ENCODE results near the gene CCNB1.
A peak's percentile ranks its signal among the peaks of the same experiment; 100 is the strongest.
"Not testable (repeated sequence)": the region's sequence is repeated elsewhere in the genome, so short reads cannot be mapped to it uniquely, and the experiment has no call there.

The CCNB1 gene

DNA sequence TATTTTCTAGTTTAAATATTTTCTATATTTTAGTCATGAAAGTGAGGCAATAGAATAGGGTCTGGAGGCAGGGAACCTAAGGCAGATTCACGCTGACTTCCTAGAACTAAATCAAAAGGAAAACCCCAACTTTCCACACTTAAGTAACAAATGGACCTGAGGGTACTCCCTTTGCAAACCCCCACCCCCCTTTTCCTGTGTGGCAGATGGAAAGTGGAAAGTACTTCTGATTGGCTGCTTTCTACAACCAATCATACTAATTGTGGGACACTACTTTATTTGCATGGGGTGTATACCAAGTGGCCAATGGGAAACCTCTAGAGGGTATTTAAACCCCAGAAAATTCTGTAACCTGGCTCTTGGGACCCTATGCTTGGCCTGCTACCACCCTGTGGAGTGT, 17.7 kb downstream of the CCNB1 start:
- no peak for DNase-seq (ENCODE audit: low read depth)

DNA sequence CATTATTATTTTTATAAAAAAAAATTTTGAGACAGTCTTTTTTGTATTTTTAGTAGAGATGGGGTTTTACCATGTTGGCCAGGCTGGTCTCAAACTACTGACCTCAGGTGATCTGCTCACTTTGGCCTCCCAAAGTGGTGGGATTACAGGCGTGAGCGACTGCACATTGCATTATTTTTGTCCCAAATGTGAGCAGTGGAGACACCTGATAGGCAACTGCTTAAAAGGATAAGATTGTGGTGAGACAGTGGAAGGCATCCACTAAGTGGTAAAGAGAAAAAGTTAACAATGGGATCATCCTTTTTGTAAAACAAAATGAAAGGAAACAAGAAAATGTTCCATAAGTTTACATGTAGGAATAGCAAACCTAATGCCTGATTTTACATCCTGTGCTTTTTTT, 20.4 kb downstream of the CCNB1 start:
- no peak for DNase-seq (ENCODE audit: low read depth)

DNA sequence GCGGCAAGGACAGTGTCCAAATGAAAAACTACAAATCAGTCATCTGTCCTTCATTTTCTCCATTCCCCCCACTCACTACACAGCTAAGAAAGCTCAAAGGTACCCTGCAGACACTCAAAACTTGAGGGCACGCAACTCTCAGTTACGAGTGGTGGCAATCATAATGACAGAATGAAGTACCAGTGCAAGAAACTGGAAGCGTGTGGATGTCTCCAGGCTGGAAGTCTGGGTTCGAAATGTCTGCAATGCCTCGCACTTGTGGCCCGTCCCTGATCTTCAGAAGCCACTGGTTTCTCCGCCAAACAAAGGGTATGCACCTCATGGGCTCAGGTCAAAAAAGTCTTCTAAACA, 21.8 kb downstream of the CCNB1 start:
- DNase-seq (ENCODE audit: low read depth), result no peak

DNA sequence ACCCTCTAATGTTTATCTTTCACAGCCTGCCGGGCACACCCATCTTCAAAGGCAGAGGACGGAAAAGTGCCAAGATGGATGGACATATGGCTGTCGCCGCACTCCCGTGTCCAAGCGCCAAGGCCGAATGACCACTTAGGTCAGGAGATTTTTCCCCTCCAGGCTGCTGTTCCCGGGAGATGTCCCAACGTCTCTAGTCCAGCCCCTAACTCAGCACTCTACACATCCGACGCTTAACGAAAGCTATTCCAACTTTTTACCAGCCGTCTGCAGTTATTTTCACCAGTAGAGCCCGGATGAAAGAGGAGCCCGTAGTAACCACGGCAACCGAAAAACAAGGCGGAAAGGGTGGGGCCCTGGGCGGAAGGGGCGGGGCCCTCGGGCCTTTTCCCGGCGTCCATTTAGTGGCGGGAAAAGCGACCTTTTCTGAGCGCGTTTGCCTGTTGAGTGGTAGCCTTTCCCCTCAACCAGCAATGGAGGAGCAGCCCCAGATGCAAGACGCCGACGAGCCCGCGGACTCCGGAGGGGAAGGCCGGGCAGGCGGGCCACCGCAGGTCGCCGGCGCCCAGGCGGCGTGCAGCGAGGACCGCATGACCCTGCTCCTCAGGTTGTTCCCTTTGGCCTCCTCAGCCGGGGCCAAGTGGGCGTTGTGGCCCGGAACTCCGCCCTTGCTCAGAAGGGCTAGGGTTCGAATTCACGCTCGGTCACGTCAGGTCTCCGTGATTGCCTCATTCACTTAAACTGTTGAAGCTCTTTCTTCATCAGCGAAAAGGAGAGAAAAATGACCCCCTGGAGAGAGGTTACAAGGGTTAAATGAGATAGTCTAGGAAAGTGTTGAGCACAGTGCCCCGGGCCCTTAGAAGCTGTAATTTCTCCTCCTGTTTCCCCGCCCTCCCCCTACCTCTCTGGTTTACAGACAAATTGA, 22.5 kb downstream of the CCNB1 start, which contains the start of gene CENPH:
TSS of gene CENPH (plus strand) at position 422 of the 925 bp plus-strand sequence. CDS start at position 474, 52 bp downstream.
- DNase-seq (ENCODE audit: low read depth), result peak; percentile 45

DNA sequence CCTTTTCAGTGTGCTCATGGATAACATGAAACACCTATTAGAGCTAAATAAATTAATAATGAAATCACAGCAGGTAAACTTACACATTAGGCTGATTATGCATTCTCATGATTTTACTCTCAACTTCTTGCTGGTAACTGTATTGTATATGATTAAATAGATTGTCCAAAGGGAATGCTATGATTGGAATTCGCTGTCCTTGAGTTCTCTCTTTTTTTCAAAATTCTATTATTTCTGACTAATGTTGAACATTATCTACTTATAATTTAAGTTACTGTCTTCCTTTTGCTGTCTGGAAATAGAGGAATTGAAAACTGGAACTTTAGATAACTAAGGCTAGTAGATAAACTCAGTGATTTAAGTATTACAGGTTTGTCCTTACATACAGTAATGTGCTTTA, 35.5 kb downstream of the CCNB1 start:
- DNase-seq (ENCODE audit: low read depth), result no peak

DNA sequence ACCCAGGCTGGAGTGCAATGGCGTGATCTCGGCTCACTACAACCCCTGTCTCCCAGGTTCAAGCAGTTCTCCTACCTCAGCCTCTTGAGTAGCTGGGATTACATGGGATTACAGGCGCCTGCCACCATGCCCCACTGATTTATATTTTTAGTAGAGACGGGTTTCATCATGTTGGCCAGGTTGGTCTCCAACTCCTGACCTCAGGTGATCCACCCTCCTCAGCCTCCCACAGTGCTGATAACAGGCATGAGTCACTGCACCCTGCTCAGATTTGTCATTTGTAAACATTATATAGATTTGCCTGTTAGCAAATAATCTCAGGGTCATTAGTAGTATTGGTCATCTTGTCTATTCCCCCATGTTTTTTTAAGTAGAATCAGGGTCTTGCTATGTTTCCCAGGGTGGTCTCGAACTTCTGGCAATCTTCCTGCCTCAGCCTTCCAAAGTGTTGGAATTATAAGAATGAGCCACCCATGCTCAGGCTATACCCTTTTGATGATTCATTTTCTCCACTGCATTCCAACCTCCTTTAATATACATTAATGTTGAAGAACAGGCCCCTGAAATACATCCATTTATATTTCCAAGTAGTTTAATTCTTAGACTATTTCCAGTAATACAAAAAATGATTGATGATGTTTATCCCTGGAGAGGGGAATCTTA, 39.7 kb downstream of the CCNB1 start:
- no peak for DNase-seq (ENCODE audit: low read depth)

DNA sequence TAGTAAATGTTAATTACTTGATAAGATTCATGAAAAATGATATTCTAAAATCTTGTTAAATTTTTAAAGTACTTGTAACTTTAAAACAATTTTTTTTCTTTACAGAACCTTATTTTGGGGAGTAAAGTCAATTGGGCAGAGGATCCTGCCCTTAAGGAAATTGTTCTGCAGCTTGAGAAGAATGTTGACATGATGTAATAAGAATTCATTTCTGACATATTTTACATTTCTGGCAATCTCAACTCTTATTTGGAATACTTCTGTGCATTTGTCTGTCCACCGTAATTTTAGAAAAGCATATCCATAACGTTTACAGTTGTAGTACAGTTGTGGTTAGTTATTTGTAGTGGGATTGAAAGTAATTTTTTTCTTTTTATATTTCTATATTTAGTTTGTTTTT, 42.7 kb downstream of the CCNB1 start:
- no peak for DNase-seq (ENCODE audit: low read depth)

DNA sequence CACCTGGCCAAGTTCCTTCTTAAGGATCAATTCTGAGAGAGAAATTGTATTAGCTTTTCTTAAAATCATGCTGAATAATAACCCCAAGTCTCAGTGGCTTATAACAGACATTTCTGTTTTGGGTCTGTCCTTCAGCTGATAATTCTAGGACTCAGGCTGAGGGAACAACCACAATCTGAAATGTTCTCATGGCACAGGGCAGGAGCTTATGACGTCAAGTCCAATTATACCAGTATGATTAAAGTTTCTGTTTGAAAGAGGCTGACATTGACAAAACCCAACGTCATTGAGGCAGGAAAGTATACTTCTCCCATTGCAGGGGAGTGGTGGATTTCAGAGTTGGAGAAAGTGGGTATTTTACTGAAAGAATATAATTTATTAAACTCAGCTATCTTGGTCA, 44.2 kb downstream of the CCNB1 start:
- DNase-seq (ENCODE audit: low read depth), result no peak

DNA sequence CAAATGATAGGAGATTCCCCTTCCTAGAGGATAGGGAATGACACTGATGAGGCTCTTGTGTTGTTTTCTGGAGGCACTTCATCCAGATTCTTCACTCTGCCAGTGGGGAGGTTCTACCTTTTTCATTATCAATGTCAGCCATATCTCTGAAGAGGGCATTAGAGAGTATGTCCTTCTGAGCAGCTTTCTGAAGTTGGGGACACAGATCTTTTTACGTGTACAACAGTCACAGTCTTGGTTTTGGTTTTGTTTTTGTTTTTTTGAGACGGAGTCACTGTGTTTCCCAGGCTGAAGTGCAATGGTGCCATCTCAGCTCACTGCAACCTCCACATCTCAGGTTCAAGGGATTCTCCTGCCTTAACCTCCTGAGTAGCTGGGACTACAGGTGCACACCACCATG, 45.1 kb downstream of the CCNB1 start:
- no peak for DNase-seq (ENCODE audit: low read depth)

DNA sequence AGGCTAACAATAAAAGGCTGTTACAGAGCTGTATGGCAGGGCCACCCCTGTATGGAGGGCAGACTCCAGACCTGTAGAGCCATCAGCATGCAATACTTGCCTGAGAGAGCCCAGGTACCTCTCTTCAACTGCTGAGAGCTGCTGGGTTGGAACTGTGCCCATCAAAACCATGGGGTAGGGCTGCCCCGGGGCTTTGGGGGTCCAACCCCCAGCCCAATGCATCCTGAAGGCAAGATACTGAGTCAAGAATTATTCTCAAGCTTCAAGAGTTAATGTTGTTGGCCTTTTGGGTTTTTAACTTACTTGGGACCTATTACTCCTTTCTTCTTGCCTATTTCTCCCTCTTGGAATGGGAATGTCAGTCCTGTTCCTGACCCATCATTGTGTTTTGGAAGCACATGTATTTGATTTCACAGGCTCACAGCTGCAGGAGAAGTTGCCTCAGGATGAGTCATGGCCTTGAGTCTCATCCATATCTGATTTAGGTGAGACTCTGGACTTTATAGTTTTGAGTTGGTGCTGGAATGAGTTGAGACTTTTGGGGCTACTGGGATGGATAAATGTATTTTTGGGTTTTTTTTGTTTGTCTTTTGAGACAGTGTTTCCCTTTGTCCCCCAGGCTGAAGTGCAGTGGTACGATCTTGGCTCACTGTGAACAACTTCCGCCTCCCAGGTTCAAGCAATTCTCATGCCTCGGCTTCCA, 46.7 kb downstream of the CCNB1 start:
- no peak for DNase-seq (ENCODE audit: low read depth)

DNA sequence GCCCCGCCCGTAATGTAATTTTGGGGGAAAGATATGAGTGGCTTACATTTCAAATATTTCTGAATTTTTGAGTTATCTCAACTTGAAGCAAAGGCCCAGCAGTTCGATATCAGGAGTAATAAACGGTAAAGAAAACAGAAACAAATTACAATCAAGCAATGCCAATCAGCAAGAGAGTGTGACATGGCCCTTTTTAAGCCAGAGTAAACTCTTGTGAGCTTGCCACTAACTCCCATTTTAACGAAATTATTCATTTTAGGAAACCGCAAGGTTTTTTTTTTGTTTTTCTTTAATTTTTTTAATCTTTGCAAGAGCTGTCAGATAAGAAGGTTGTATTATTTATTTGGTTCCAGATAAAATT, 50.2 kb downstream of the CCNB1 start:
- no peak for DNase-seq (ENCODE audit: low read depth)

DNA sequence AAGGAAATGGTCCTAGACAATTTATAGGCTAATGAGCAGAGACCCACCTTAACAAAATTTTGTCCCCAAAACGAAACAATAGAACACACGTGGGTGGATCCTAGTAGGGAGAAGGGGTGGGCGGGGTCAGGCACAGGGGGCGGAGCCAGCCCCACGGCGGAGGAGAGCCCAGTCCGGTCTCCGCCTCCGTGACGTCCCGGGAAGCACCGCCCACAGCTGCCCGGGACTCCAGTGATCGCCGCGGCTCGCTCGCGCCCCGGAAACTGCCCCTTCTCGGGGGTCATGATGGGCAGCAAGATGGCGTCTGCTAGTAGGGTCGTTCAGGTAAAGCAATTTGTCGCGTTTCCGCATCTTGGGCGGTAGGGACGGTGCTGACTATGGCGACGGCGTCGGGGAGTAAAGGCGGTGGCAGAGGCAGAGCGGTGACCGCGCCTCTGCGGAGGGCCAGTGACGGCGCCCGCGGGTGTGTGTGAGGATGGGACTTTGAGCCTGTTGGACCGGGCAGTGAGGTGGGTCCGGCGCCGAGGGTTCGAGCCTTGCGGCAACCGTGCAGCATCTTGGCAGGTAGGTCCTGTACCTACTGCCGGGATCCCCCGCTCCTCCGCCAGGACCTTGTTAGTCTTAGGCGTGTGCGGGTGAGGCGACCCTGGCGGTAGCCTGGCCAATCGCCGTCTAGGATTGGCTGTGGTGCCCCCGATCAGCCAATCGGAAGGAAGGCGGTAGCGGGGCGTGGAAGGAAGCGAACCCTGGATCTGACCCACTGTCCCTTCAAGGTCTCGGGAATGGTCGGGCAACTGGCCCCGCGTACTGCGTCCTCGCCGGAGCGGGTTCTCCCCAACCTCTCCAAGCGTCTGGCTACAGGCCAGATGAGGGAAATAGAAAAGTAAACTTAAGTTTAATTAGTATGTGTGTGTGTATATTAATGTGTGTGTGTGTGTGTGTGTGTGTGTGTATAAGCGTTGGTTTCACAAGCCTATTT, 50.9 kb downstream of the CCNB1 start:
- peak; percentile 65 for DNase-seq (ENCODE audit: low read depth)

DNA sequence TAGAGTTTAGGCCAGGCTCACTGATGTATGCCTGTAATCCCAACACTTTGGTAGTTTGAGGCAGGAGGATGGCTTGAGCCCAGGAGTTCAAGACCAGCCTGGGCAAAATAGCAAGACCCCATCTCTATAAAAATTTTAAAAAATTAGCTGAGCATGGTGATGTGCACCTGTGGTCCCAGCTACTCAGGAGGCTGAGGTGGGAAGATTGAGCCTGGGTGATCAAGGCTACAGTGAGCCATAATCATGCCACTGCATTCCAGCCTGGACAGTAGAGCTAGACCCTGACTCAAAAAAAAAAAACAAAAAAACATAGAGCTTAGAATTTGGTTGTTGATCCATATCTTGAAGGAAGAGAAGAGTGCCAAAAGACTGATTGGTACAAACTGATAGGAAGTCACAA, 53.0 kb downstream of the CCNB1 start:
- DNase-seq (ENCODE audit: low read depth), result no peak

DNA sequence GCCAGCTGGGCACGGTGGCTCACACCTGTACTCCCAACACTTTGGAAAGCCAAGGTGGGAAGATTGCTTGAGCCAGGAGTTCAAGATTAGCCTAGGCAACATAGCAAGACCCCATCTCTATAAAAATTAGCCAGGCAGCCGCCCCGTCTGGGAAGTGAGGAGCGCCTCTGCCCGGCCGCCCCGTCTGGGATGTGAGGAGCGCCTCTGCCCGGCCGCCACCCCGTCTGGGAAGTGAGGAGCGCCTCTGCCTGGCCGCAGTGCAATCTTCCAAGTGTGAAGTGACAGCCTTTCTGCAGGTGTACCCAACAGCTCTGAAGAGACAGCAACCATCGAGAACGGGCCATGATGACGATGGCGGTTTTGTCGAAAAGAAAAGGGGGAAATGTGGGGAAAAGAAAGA, 53.4 kb downstream of the CCNB1 start:
- DNase-seq (ENCODE audit: low read depth), result not testable (repeated sequence)

DNA sequence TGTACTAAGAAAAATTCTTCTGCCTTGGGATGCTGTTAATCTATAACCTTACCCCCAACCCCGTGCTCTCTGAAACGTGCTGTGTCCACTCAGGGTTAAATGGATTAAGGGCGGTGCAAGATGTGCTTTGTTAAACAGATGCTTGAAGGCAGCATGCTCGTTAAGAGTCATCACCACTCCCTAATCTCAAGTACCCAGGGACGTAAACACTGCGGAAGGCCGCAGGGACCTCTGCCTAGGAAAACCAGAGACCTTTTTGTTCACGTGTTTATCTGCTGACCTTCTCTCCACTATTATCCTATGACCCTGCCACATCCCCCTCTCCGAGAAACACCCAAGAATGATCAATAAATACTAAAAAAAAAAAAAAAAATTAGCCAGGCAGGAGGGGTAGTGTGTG, 53.9 kb downstream of the CCNB1 start:
- not testable (repeated sequence) for DNase-seq (ENCODE audit: low read depth)

DNA sequence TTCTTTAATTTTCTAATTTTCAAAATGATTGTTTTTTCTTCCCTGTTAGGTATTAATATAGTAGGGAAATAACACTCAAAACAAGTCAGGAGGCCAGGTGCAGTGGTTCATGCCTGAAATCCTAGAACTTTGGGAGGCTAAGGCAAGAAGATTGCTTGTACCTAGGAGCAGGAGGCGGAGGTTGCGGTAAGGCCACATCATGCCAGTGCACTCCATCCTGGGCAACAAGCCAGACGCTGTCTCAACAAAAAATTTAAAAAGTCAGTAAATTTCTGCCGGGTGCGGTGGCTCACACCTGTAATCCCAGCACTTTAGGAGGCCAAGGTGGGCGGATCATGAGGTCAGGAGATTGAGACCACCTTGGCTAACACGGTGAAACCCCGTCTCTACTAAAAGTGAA, 57.6 kb downstream of the CCNB1 start:
- DNase-seq (ENCODE audit: low read depth), result no peak

DNA sequence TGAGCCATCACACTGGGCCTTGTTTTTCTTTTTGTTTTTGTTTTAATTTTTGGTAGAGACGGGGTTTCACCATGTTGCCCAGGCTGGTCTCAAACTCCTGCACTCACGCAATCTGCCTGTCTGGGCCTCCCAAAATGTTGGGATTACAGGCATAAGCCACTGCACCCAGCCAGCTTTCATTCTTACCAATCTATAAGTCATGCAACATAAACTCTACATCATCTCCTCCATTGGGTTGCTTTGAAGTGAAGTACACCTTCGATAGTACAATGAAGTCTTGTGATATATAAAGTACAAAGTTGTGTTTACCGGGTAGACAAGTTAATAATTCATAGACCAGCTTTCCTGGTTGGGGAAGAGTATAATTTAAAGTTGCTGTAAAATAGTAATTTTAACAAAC, 58.9 kb downstream of the CCNB1 start:
- DNase-seq (ENCODE audit: low read depth), result no peak
